Breast epithelium (tissue), 4 donors: Measurements from ENCODE around the gene GNB1L. TPM values are rescaled to one million over a fixed set of nuclear protein-coding genes. Genes with fewer than 3 reads are reported as not detected.

Source experiments
- DNase-seq, 2 donors: peaks; one replicate each; pipeline ENCODE4 v3.0.0-alpha.2; 2019; ENCODE audit warnings: low spot score in 2 of 2
- H3K27ac ChIP-seq, 2 donors: fragments of 200-600 bp; sonication (generic) in 1 of 2; one replicate each; pipeline ENCODE4 v1.5.1; 2016 to 2019; ENCODE audit warnings: mild to moderate bottlenecking in 1 of 2
- H3K27me3 ChIP-seq, 2 donors: fragments of 200-600 bp; sonication (generic) in 1 of 2; one replicate each; pipeline versions ENCODE4 v1.5.1 to v1.6.0; 2017 to 2019; ENCODE audit warnings: control low read depth in 1 of 2, mild to moderate bottlenecking in 1 of 2
- H3K36me3 ChIP-seq: fragments of 200-600 bp; one replicate; pipeline ENCODE4 v1.5.1; 2019
- H3K4me1 ChIP-seq, 2 donors: fragments of 200-600 bp; sonication (generic); one replicate each; pipeline ENCODE4 v1.5.1; 2016 to 2019; ENCODE audit warnings: control low read depth in 1 of 2
- H3K4me3 ChIP-seq, 3 donors: fragments of 200-600 bp; sonication (generic); 1 replicate in 2 of 3; 2 replicates in 1 of 3; pipeline ENCODE4 v1.5.1; 2016 to 2019; ENCODE audit warnings: mild to moderate bottlenecking in 3 of 3, moderate library complexity in 2 of 3
- H3K9me3 ChIP-seq, 2 donors: fragments of 200-600 bp; sonication (generic) in 1 of 2; one replicate each; pipeline ENCODE4 v1.5.1; 2016 to 2019; ENCODE audit warnings: control low read depth in 1 of 2
- POLR2A ChIP-seq: fragments of 450-650 bp; IDR thresholded peaks from one replicate; pipeline ENCODE4 v1.6.1; 2016; ENCODE audit warnings: antibody characterized with exemption, mild to moderate bottlenecking, moderate library complexity
- POLR2AphosphoS5 ChIP-seq, 3 donors: sonication (generic); formaldehyde crosslinking; IDR thresholded peaks; one replicate each; pipeline ENCODE4 v1.6.1; 2017; ENCODE audit warnings: antibody characterized with exemption in 3 of 3
- intact Hi-C: fragments of 100-400 bp; cut with DNase I; formaldehyde crosslinking; loops from one replicate; pipeline ENCODE4 v1.15.1; 2023; ENCODE audit warnings: low total_unique reads
- total RNA-seq, 3 donors: library from RNA; depleted of rRNA; stranded (reverse); fragments of >200 nt; gene quantifications; one replicate each; pipeline ENCODE4 v1.1.0, GENCODE V29; 2016
- TF ChIP-seq, protein P1 (sequence below), 3 donors: fragments of 450-650 bp; IDR thresholded peaks; one replicate each; pipeline ENCODE4 v1.5.1; 2016 to 2017; ENCODE audit warnings: antibody characterized with exemption in 3 of 3, mild to moderate bottlenecking in 3 of 3, moderate library complexity in 3 of 3

Gene GNB1L
- total RNA-seq, 3 donors from 2014 or later, result 5.6 to 8.2 (median 6.3) TPM

DNA sequence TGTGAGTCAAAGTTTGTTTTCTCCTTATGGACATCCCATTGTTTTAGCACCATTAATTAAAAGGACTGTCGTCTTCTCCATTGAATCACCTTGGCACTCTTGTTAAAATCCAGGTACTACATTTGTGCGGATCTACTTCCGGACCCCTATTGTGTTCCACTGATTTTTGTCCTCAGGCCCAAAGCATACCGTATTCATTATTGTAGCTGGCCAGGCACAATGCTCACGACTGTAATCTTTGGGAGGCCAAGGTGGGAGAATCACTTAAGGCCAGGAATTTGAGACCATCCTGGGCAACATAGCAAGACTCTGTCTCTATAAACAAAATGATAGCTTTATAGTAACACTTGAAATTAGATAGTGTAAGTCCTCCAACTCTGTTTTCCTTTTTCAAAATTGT, 8.9 kb upstream of the GNB1L start:
- TF ChIP-seq, protein P1, sequence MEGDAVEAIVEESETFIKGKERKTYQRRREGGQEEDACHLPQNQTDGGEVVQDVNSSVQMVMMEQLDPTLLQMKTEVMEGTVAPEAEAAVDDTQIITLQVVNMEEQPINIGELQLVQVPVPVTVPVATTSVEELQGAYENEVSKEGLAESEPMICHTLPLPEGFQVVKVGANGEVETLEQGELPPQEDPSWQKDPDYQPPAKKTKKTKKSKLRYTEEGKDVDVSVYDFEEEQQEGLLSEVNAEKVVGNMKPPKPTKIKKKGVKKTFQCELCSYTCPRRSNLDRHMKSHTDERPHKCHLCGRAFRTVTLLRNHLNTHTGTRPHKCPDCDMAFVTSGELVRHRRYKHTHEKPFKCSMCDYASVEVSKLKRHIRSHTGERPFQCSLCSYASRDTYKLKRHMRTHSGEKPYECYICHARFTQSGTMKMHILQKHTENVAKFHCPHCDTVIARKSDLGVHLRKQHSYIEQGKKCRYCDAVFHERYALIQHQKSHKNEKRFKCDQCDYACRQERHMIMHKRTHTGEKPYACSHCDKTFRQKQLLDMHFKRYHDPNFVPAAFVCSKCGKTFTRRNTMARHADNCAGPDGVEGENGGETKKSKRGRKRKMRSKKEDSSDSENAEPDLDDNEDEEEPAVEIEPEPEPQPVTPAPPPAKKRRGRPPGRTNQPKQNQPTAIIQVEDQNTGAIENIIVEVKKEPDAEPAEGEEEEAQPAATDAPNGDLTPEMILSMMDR (IDR thresholded peaks at IDR 0.05), result no peak
- TF ChIP-seq POLR2A, result no peak
- no peak for TF ChIP-seq POLR2AphosphoS5 (IDR thresholded peaks at IDR 0.05)
- Histone ChIP-seq H3K9me3 (no peaks in the 10 kb centered on the region), H3K27ac (no peak overlapping the region), H3K27me3 (no peaks in the 10 kb centered on the region), H3K36me3 (no peaks in the 10 kb centered on the region), H3K4me1 (no peaks in the 10 kb centered on the region), H3K4me3 (no peak overlapping the region)
- DNase-seq, result no peak
- intact Hi-C loops, result no loop called here

- no peaks in the 10 kb centered on the region for H3K9me3 ChIP-seq
- no peak for DNase-seq
- no peak overlapping the region for H3K4me3 ChIP-seq
- H3K27me3 ChIP-seq, result no peaks in the 10 kb centered on the region
- TF ChIP-seq POLR2AphosphoS5 (IDR thresholded peaks at IDR 0.05) (no peak), POLR2A (no peak)
- TF ChIP-seq, protein P1 (IDR thresholded peaks at IDR 0.05), result no peak
- H3K27ac ChIP-seq, result no peak overlapping the region
- no peaks in the 10 kb centered on the region for H3K36me3 ChIP-seq
- H3K4me1 ChIP-seq, result no peaks in the 10 kb centered on the region
- intact Hi-C loops, result no loop called here
Observed at GRCh38 chr22:19862619-19863246, 8.1 kb upstream of the GNB1L start.

DNA sequence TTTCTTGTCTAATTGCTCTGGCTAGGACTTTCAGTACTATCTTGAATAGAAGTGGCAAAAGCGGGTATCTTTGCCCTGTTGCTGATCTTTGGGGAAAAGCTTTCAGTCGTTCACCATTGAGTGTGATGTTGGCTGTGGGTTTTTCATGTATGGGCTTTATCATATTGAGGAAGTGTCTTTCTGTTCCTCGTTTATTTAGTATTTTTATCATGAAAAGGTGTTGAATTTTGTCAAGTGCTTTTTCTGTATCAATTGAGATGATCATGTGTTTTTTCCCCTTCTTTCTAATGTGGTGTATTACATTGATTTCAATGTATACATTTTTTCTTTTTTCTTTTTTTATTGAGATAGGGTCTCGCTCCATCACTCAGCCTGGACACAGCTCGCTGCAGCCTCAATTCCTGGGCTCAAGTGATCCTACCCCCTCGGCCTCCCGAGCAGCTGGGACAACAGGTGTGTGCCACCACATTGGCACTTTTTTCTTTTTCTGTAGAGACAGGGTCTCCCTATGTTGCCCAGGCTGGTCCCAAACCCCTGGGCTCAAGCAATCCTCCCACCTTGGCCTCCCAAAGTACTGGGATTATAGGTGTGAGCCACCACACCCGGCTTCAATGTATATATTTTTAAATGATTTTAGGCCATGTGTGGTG, 5.3 kb upstream of the GNB1L start:
- H3K27ac ChIP-seq, result no peak overlapping the region
- H3K4me3 ChIP-seq, result no peak overlapping the region
- H3K4me1 ChIP-seq, result peaks cover 0 to 8% of the 10 kb centered on the region in 2 donors
- TF ChIP-seq POLR2AphosphoS5 (IDR thresholded peaks at IDR 0.05), result no peak
- TF ChIP-seq, protein P1 (IDR thresholded peaks at IDR 0.05), result no peak
- no peak for TF ChIP-seq POLR2A
- H3K36me3 ChIP-seq, result no peaks in the 10 kb centered on the region
- no peaks in the 10 kb centered on the region for H3K9me3 ChIP-seq
- no peaks in the 10 kb centered on the region for H3K27me3 ChIP-seq
- no peak for DNase-seq
- intact Hi-C loops, result loop anchor here (2.0 kb wide), 1 partner anchor 71 kb away; no protein-coding TSS in a partner anchor

DNA sequence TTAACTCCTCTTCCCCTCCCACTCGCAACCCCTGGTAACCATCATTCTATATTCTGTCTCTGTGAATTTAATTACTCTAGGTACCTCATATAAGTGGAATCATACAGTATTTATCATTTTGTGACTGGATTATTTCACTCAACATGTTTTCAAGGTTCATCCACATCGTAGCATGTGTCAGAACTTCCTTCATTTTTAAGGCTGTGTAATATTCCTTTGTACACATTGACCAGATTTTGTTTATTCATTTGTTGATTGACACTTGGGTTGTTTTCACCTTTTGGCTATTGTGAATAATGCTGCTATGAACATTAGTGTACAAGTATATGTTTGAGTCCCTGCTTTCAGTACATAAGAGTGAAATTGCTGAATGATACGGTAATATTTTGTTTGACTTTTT, 2.7 kb upstream of the GNB1L start:
- Histone ChIP-seq H3K27me3 (no peaks in the 10 kb centered on the region), H3K4me1 (peaks cover 13 to 15% of the 10 kb centered on the region in 2 donors), H3K9me3 (no peaks in the 10 kb centered on the region), H3K27ac (no peak overlapping the region), H3K36me3 (no peaks in the 10 kb centered on the region), H3K4me3 (no peak overlapping the region)
- TF ChIP-seq POLR2A (no peak), POLR2AphosphoS5 (IDR thresholded peaks at IDR 0.05) (no peak)
- TF ChIP-seq, protein P1 (IDR thresholded peaks at IDR 0.05), result no peak
- intact Hi-C loops, result no loop called here
- DNase-seq, result no peak
